HK-2 (cell line): Measurements from ENCODE around the gene SNX9.

Experiments used
- DNase-seq: peaks from one replicate; pipeline ENCODE4 v3.0.0-alpha.2; 2018; ENCODE audit not compliant: unreplicated experiment

Gene SNX9

GRCh38 chr6:157978021-157978783, 155.2 kb downstream of the SNX9 start:
- no peak for DNase-seq

GRCh38 chr6:157980288-157981131, 157.5 kb downstream of the SNX9 start:
- DNase-seq = no peak

- DNase-seq = no peak
Observed at GRCh38 chr6:157981132-157981394, 158.0 kb downstream of the SNX9 start.

- peak; percentile 81 for DNase-seq
Observed at GRCh38 chr6:157981395-157982101, 158.5 kb downstream of the SNX9 start, which contains the start of gene SYNJ2. Gene SYNJ2, plus strand, starts transcription at chr6:157981863. Its CDS starts 99 bp downstream, at chr6:157981962.

- peak; percentile 42 for DNase-seq
Observed at GRCh38 chr6:157982102-157982562, 159.1 kb downstream of the SNX9 start.

GRCh38 chr6:157982563-157983405, 159.7 kb downstream of the SNX9 start:
- DNase-seq = no peak

- no peak for DNase-seq
Observed at GRCh38 chr6:157983406-157984119, 160.5 kb downstream of the SNX9 start.

- DNase-seq = no peak
Observed at GRCh38 chr6:157984128-157984527, 161.1 kb downstream of the SNX9 start.

GRCh38 chr6:157984686-157985225, 161.7 kb downstream of the SNX9 start:
- no peak for DNase-seq

GRCh38 chr6:157985378-157986155, 162.5 kb downstream of the SNX9 start:
- DNase-seq = no peak

GRCh38 chr6:157987788-157988699, 165.0 kb downstream of the SNX9 start:
- DNase-seq = no peak

GRCh38 chr6:157988700-157989063, 165.6 kb downstream of the SNX9 start:
- DNase-seq = no peak

- peak; percentile 66 for DNase-seq
Observed at GRCh38 chr6:157989541-157990289, 166.7 kb downstream of the SNX9 start.

GRCh38 chr6:157990321-157991066, 167.4 kb downstream of the SNX9 start:
- DNase-seq = no peak

- DNase-seq = no peak
Observed at GRCh38 chr6:157991067-157991432, 168.0 kb downstream of the SNX9 start.

- DNase-seq = no peak
Observed at GRCh38 chr6:157993076-157993475, 170.0 kb downstream of the SNX9 start.

GRCh38 chr6:157994125-157994795, 171.2 kb downstream of the SNX9 start:
- no peak for DNase-seq
